H1 (cell line): ENCODE measurements around the gene USP24. TPM values are rescaled to one million over a fixed set of nuclear protein-coding genes. Genes with fewer than 3 reads are reported as not detected.
A peak's percentile ranks its signal among the peaks of the same experiment; 100 is the strongest.

Experiments used
- CTCF ChIA-PET: fragments of 300-600 bp; sonication (Branson Sonifier 250); formaldehyde crosslinking; loops from one replicate; lab custom pipeline; 2021; ENCODE audit not compliant: partially characterized antibody; lab: Charles Lee
- POLR2A ChIA-PET: fragments of 300-600 bp; sonication (Branson Sonifier 250); formaldehyde crosslinking; loops from one replicate; lab custom pipeline; 2021; ENCODE audit warnings: inconsistent platforms; ENCODE audit not compliant: partially characterized antibody; lab: Charles Lee
- DNase-seq, 2 experiments: peaks; one replicate each; pipeline versions ENCODE4 v3.0.0 to v3.0.0-alpha.2; 2010 to 2022; ENCODE audit warnings: low spot score in 2 of 2, low read depth in 1 of 2, mixed read lengths in 1 of 2
- FAIRE-seq: peaks from 2 replicates; lab custom pipeline; 2011; peaks lifted over from hg19 to GRCh38; lab: Jason Lieb, UNC
- H2AFZ ChIP-seq: 2 replicates; pipeline ENCODE4 v1.8.1; 2012; ENCODE audit warnings: low read length, inconsistent platforms
- H2AK5ac ChIP-seq: 2 replicates; pipeline ENCODE4 v1.6.1; 2013; ENCODE audit warnings: low read depth, low read length
- H2BK120ac ChIP-seq: replicated peaks from 2 replicates; pipeline ENCODE3; 2013; ENCODE audit warnings: low read depth, low read length, inconsistent platforms
- H2BK12ac ChIP-seq: 2 replicates; pipeline ENCODE4 v1.6.1; 2013; ENCODE audit warnings: low read depth, low read length
- H2BK15ac ChIP-seq: 2 replicates; pipeline ENCODE4 v1.6.1; 2013; ENCODE audit warnings: low read length
- H2BK20ac ChIP-seq: 2 replicates; pipeline ENCODE4 v1.6.1; 2013; ENCODE audit warnings: low read length
- H2BK5ac ChIP-seq: 2 replicates; pipeline ENCODE4 v1.6.1; 2013; ENCODE audit warnings: low read depth, low read length
- H3K14ac ChIP-seq: 2 replicates; pipeline ENCODE4 v1.6.1; 2013; ENCODE audit warnings: inconsistent platforms; ENCODE audit not compliant: insufficient read length
- H3K18ac ChIP-seq: 2 replicates; pipeline ENCODE4 v1.6.1; 2013; ENCODE audit warnings: low read length; ENCODE audit errors: extremely low read depth
- H3K23ac ChIP-seq: 2 replicates; pipeline ENCODE4 v1.6.1; 2013; ENCODE audit warnings: inconsistent platforms; ENCODE audit not compliant: insufficient read length
- H3K23me2 ChIP-seq: 2 replicates; pipeline ENCODE4 v1.6.1; 2013; ENCODE audit warnings: low read depth, low read length
- H3K27ac ChIP-seq: 2 replicates; pipeline ENCODE4 v1.6.1; 2011; ENCODE audit warnings: low read depth, low read length, inconsistent platforms
- H3K27me3 ChIP-seq, 4 experiments: replicated peaks in 1 of 4; 1 replicate in 1 of 4; 2 replicates in 3 of 4; pipeline versions ENCODE4 v1.6.1 to v1.8.1; 2011 to 2013; ENCODE audit warnings: low read length in 3 of 4, mild to moderate bottlenecking in 3 of 4, inconsistent platforms in 2 of 4, mixed read lengths in 2 of 4, moderate library complexity in 1 of 4; ENCODE audit not compliant: control insufficient read depth in 3 of 4, insufficient read depth in 3 of 4; ENCODE audit errors: extremely low read depth in 1 of 4
- H3K36me3 ChIP-seq, 4 experiments: 2 replicates each; pipeline versions ENCODE4 v1.6.1 to v1.8.1; 2011 to 2013; ENCODE audit warnings: mild to moderate bottlenecking in 4 of 4, low read length in 3 of 4, moderate library complexity in 2 of 4, control low read depth in 1 of 4, inconsistent platforms in 1 of 4; ENCODE audit not compliant: insufficient read depth in 4 of 4, control insufficient read depth in 2 of 4
- H3K4ac ChIP-seq: replicated peaks from 2 replicates; pipeline ENCODE3; 2013; ENCODE audit warnings: low read length, low read depth, mixed read lengths, inconsistent platforms; ENCODE audit not compliant: insufficient read length
- H3K4me1 ChIP-seq, 4 experiments: replicated peaks in 1 of 4; 1 replicate in 1 of 4; 2 replicates in 3 of 4; pipeline versions ENCODE4 v1.6.1 to v1.8.1; 2011 to 2013; ENCODE audit warnings: low read length in 3 of 4, inconsistent platforms in 2 of 4, mixed read lengths in 1 of 4; ENCODE audit not compliant: insufficient read depth in 4 of 4, control insufficient read depth in 3 of 4
- H3K4me2 ChIP-seq, 2 experiments: 2 replicates each; pipeline versions ENCODE4 v1.6.1 to v1.8.1; 2011 to 2013; ENCODE audit warnings: low read depth in 2 of 2, low read length in 2 of 2, control low read depth in 1 of 2, inconsistent platforms in 1 of 2, mild to moderate bottlenecking in 1 of 2; ENCODE audit not compliant: insufficient read depth in 1 of 2
- H3K4me3 ChIP-seq, 4 experiments: fragments of 200-600, 300-600 bp in 1 of 4; sonication (generic), shearing (Covaris generic), sonication (Bioruptor Twin) in 1 of 4; 2 replicates each; pipeline versions ENCODE4 v1.5.1 to v1.8.1; 2011 to 2016; ENCODE audit warnings: low read length in 4 of 4, low read depth in 3 of 4, control low read depth in 2 of 4, inconsistent platforms in 2 of 4, mild to moderate bottlenecking in 2 of 4, mixed read lengths in 1 of 4, moderate library complexity in 1 of 4; ENCODE audit not compliant: insufficient read depth in 2 of 4; ENCODE audit errors: extremely low read depth in 1 of 4
- H3K56ac ChIP-seq: replicated peaks from 2 replicates; pipeline ENCODE3; 2013; ENCODE audit warnings: low read depth, mild to moderate bottlenecking, mixed read lengths, low read length, inconsistent platforms; ENCODE audit not compliant: insufficient read length
- H3K79me1 ChIP-seq: 2 replicates; pipeline ENCODE4 v1.6.1; 2013; ENCODE audit warnings: low read depth, low read length, control low read depth
- H3K79me2 ChIP-seq, 2 experiments: 2 replicates each; pipeline versions ENCODE4 v1.6.1 to v1.8.1; 2012 to 2013; ENCODE audit warnings: low read length in 2 of 2, mild to moderate bottlenecking in 2 of 2, inconsistent platforms in 1 of 2; ENCODE audit not compliant: insufficient read depth in 2 of 2, control insufficient read depth in 1 of 2
- H3K9ac ChIP-seq, 4 experiments: replicated peaks in 1 of 4; 1 replicate in 1 of 4; 2 replicates in 3 of 4; pipeline versions ENCODE4 v1.6.1 to v1.8.1; 2011 to 2013; ENCODE audit warnings: low read depth in 3 of 4, low read length in 3 of 4, control low read depth in 2 of 4, mild to moderate bottlenecking in 2 of 4, moderate library complexity in 2 of 4, inconsistent platforms in 1 of 4; ENCODE audit errors: extremely low read depth in 1 of 4
- H3K9me3 ChIP-seq, 2 experiments: 2 replicates each; pipeline versions ENCODE4 v1.6.1 to v1.8.1; 2012 to 2013; ENCODE audit warnings: mild to moderate bottlenecking in 2 of 2, moderate library complexity in 2 of 2, control low read depth in 1 of 2, inconsistent platforms in 1 of 2, low read depth in 1 of 2, low read length in 1 of 2, mixed read lengths in 1 of 2; ENCODE audit not compliant: insufficient read depth in 2 of 2
- H4K20me1 ChIP-seq, 2 experiments: replicated peaks in 1 of 2; 2 replicates each; pipeline versions ENCODE3 to v1.8.1; 2011 to 2013; ENCODE audit warnings: inconsistent platforms in 2 of 2, low read length in 2 of 2, mild to moderate bottlenecking in 1 of 2; ENCODE audit not compliant: insufficient read depth in 2 of 2, control insufficient read depth in 1 of 2
- H4K5ac ChIP-seq: 2 replicates; pipeline ENCODE4 v1.6.1; 2013; ENCODE audit warnings: low read length, low read depth, mixed read lengths, inconsistent platforms; ENCODE audit not compliant: insufficient read length
- H4K8ac ChIP-seq: 2 replicates; pipeline ENCODE4 v1.8.0; 2013; ENCODE audit warnings: mild to moderate bottlenecking, moderate library complexity, low read length, inconsistent platforms; ENCODE audit not compliant: insufficient read depth; ENCODE audit errors: extremely low read depth
- H4K91ac ChIP-seq: replicated peaks from 2 replicates; pipeline ENCODE3; 2013; ENCODE audit warnings: low read length, mixed read lengths, inconsistent platforms; ENCODE audit not compliant: insufficient read length
- HDAC2 ChIP-seq, 2 experiments: fragments of 300-600 bp in 1 of 2; sonication (generic) in 1 of 2; IDR thresholded peaks; 2 replicates each; pipeline ENCODE4 v1.6.1; 2011 to 2012; ENCODE audit warnings: low read depth in 2 of 2, low read length in 2 of 2, mild to moderate bottlenecking in 2 of 2, moderate library complexity in 2 of 2, borderline replicate concordance in 1 of 2, inconsistent platforms in 1 of 2
- KDM1A ChIP-seq: fragments of 200-600, 300-600 bp; sonication (generic); IDR thresholded peaks from 2 replicates; pipeline ENCODE4 v1.7.1; 2016; ENCODE audit warnings: mild to moderate bottlenecking, low read length, borderline replicate concordance
- MAFK ChIP-seq: IDR thresholded peaks from 2 replicates; pipeline ENCODE4 v1.6.1; 2012; ENCODE audit warnings: low read depth, mild to moderate bottlenecking, improper control_type of control experiment, low read length
- POLR2A ChIP-seq, 2 experiments: IDR thresholded peaks; 1 replicate in 1 of 2; 2 replicates in 1 of 2; pipeline ENCODE4 v1.6.1; 2011; ENCODE audit warnings: low read depth in 2 of 2, low read length in 2 of 2, mild to moderate bottlenecking in 2 of 2; ENCODE audit errors: control extremely low read depth in 1 of 2
- POLR2AphosphoS5 ChIP-seq: IDR thresholded peaks from 2 replicates; pipeline ENCODE4 v1.6.1; 2011; ENCODE audit warnings: low read depth, low read length
- SRF ChIP-seq: IDR thresholded peaks from 2 replicates; pipeline ENCODE4 v1.6.1; 2011; ENCODE audit warnings: mild to moderate bottlenecking, low read depth, low read length, moderate library complexity
- WGBS, 2 experiments: shearing (Covaris generic) in 1 of 2; methylation state at CpG; one replicate each; pipeline versions ENCODE4 v1.1.6 to v1.1.7; 2013 to 2015; ENCODE audit warnings: low lambda C conversion rate in 2 of 2, mixed read lengths in 2 of 2, inconsistent platforms in 1 of 2, low coverage in 1 of 2, missing lambda C conversion rate in 1 of 2; ENCODE audit not compliant: insufficient replicate concordance in 2 of 2, insufficient coverage in 1 of 2, insufficient read length in 1 of 2; ENCODE audit errors: extremely low coverage in 1 of 2, missing lambda C conversion rate in 1 of 2; 5-methylcytosine and 5-hydroxymethylcytosine counted together
- polyA plus RNA-seq, 7 experiments: library from polyadenylated mRNA; depleted of rRNA in 3 of 7; stranded (reverse) in 5 of 7; unstranded in 2 of 7; fragments of >200 nt in 5 of 7; fragments of 200-250 nt in 2 of 7; gene quantifications; 1 replicate in 5 of 7; 2 replicates in 1 of 7; 4 replicates in 1 of 7; pipeline versions ENCODE4 v1.2.1 to v1.2.3, GENCODE V29; 2011 to 2013; ENCODE audit warnings: missing spikeins in 2 of 7, mixed read lengths in 2 of 7
- total RNA-seq: library from RNA; stranded (reverse); fragmentation: NEBNext Ultra II Directional; extraction: Animal tissue kit (Norgen Biotek cat#: 25700); gene quantifications from 2 replicates; pipeline ENCODE4 v1.2.1, GENCODE V29; 2021
- TF ChIP-seq, protein P1 (sequence below): IDR thresholded peaks from 2 replicates; pipeline ENCODE4 v1.6.1; 2011; ENCODE audit warnings: low read length, improper control_type of control experiment

USP24 gene
- total and polyA plus RNA-seq, 2 of the 8 experiments (the other 6 are each of a cell fraction or from before 2014, with no cell fraction given) = 11.1 to 34.6 TPM

DNA sequence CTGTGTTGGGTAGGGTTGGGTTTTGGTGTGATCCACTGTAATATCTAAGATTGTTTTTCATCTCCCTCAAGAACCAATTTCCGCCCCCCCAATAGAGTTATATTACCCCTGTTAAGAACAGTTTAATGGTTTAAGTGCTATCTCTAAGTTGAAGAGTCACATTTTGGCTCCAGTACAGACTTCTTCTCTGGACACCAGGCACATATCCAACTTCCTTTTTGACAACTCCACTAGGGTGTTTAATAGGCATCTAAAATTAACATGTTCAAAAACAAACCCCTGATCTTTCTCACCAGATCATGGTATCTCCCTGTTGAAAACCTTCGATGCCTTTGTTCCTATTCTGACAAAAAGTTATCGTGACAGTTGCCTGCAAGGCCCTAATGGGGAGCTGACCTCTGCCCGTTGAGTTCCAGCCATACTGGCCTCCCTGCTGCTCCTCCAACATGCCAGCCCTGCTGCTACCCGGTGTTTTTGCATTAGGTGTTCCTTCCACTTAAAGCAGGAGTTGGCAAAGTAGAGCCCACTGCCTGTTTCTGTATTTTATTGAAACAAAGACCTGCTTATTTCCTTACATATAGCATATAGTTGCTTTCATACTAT lies 18.6 kb downstream of the USP24 start:
- peaks cover 0 to 3% (median 0%) of the 10 kb centered on the region in 4 experiments; a peak in 1 of 8 replicates for H3K36me3 ChIP-seq
- 93% methylated on average over 5 of the region's 5 CpGs; no CpG with 5 or more reads in 1 of the 2 experiments for WGBS, 2 experiments
- POLR2A ChIA-PET = interaction anchor here (1.3 kb wide), 2 partner anchors 16 to 19 kb away, joined by 3 to 4 read pairs; partner anchors contain the start of gene USP24
- no peak overlapping the region for H3K9ac ChIP-seq
- no peak overlapping the region for H2BK12ac ChIP-seq
- H3K56ac ChIP-seq = no peak overlapping the region
- no peak overlapping the region for H2BK20ac ChIP-seq
- H4K5ac ChIP-seq = no peak overlapping the region
- H3K4me1 ChIP-seq = no peaks in the 10 kb centered on the region; a peak in 2 of 7 replicates
- DNase-seq (no peak), FAIRE-seq (no peak)
- H2AFZ ChIP-seq = no peak overlapping the region
- H3K18ac ChIP-seq = no peak overlapping the region
- H2BK15ac ChIP-seq = no peak overlapping the region
- H2BK5ac ChIP-seq = no peak overlapping the region
- H3K23ac ChIP-seq = peak overlapping the region; percentile 38
- H3K79me1 ChIP-seq = peaks cover 2% of the 10 kb centered on the region; the same call in 1 of the 2 replicates
- H3K27me3 ChIP-seq = peaks cover 0 to 1% (median 0%) of the 10 kb centered on the region in 4 experiments; a peak in 1 of 7 replicates
- H3K14ac ChIP-seq = no peak overlapping the region
- H4K91ac ChIP-seq = no peak overlapping the region
- H3K4me3 ChIP-seq = no peak overlapping the region
- no peak overlapping the region for H4K8ac ChIP-seq
- H3K79me2 ChIP-seq = peaks cover 0 to 66% of the 10 kb centered on the region in 2 experiments; a peak in 2 of 4 replicates
- CTCF ChIA-PET = interaction anchor here (1.4 to 1.6 kb wide), 2 partner anchors 9 to 12 kb away, joined by 3 to 4 read pairs; no protein-coding TSS in a partner anchor
- H3K23me2 ChIP-seq = no peaks in the 10 kb centered on the region
- H4K20me1 ChIP-seq = peaks cover under 1 to 4% of the 10 kb centered on the region in 2 experiments
- no peak overlapping the region for H3K27ac ChIP-seq
- H3K4me2 ChIP-seq = no peak overlapping the region
- H3K9me3 ChIP-seq = no peaks in the 10 kb centered on the region; a peak in 1 of 4 replicates
- H3K4ac ChIP-seq = no peak overlapping the region
- H2BK120ac ChIP-seq = no peak overlapping the region
- no peak overlapping the region for H2AK5ac ChIP-seq
- TF ChIP-seq POLR2AphosphoS5 (no peak), SRF (no peak), KDM1A (no peak), HDAC2 (IDR thresholded peaks at IDR 0.05; ENCODE audit: borderline replicate concordance in 1 of 2, low read depth in 2 of 2, low read length in 2 of 2) (no peak), POLR2A (IDR thresholded peaks at IDR 0.05; ENCODE audit: control extremely low read depth in 1 of 2, low read depth in 2 of 2, low read length in 2 of 2) (no peak), MAFK (no peak)
- TF ChIP-seq, protein P1, sequence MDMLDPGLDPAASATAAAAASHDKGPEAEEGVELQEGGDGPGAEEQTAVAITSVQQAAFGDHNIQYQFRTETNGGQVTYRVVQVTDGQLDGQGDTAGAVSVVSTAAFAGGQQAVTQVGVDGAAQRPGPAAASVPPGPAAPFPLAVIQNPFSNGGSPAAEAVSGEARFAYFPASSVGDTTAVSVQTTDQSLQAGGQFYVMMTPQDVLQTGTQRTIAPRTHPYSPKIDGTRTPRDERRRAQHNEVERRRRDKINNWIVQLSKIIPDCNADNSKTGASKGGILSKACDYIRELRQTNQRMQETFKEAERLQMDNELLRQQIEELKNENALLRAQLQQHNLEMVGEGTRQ = no peak
